Urinary bladder (tissue), 4 donors: ENCODE results near the gene BRIP1. TPM values are rescaled to one million over a fixed set of nuclear protein-coding genes. Genes with fewer than 3 reads are reported as not detected.
"Not testable (repeated sequence)": the region's sequence is repeated elsewhere in the genome, so short reads cannot be mapped to it uniquely, and the experiment has no call there.

ENCODE experiments used
- DNase-seq: peaks from one replicate; pipeline ENCODE4 v3.0.0-alpha.2; 2015; ENCODE audit errors: extremely low spot score
- H3K27ac ChIP-seq: one replicate; pipeline ENCODE4 v1.5.1; 2013; ENCODE audit warnings: low read depth, mild to moderate bottlenecking, moderate library complexity
- H3K36me3 ChIP-seq: one replicate; pipeline ENCODE4 v1.6.1; 2013; ENCODE audit warnings: mild to moderate bottlenecking, moderate library complexity; ENCODE audit not compliant: insufficient read depth
- H3K4me1 ChIP-seq: one replicate; pipeline ENCODE4 v1.6.1; 2013; ENCODE audit warnings: mild to moderate bottlenecking, moderate library complexity; ENCODE audit not compliant: insufficient read depth
- H3K4me3 ChIP-seq: one replicate; pipeline ENCODE4 v1.5.1; 2013; ENCODE audit warnings: low read depth, low read length
- WGBS: extraction: QIAGEN DNeasy Blood & Tissue Kit; methylation state at CpG from one replicate; pipeline ENCODE4 v1.1.7; 2013; 5-methylcytosine and 5-hydroxymethylcytosine counted together
- polyA plus RNA-seq: library from polyadenylated mRNA; stranded (reverse); fragments of 200-250 nt; gene quantifications from one replicate; pipeline ENCODE4 v1.2.3, GENCODE V29; 2013
- total RNA-seq: library from RNA; depleted of rRNA; stranded (reverse); fragments of >200 nt; gene quantifications from one replicate; pipeline ENCODE4 v1.2.3, GENCODE V29; 2014
- donor health status: healthy with polysubstance abuse.
- donor health status: healthy.

BRIP1 gene
- total and polyA plus RNA-seq, 2 donors = 0.41 to 19.0 TPM

DNA sequence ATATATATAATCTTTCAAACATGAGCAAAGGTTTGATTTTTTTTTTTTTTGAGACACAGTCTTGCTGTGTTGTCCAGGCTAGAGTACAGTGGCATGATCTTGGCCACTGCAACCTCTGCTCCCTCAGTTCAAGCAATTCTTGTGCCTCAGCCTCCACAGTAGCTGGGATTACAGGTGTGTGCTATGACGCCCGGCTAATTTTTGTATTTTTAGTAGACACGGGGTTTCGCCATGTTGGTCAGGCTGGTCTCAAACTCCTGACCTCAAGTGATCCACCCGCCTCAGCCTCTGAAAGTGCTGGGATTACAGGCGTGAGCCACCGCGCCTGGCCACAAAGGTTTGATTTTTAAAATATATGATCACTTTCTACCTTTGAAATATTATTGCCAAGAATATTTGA lies 135.5 kb downstream of the BRIP1 start:
- not testable (repeated sequence) for H3K27ac ChIP-seq, H3K36me3 ChIP-seq, H3K4me1 ChIP-seq, H3K4me3 ChIP-seq, DNase-seq
- 97% methylated on average over 8 of the region's 8 CpGs for WGBS

- no peaks in the 10 kb centered on the region for H3K4me1 ChIP-seq
- DNase-seq = no peak
- no peaks in the 10 kb centered on the region for H3K36me3 ChIP-seq
- no peak overlapping the region for H3K4me3 ChIP-seq
- 69% methylated on average over 2 of the region's 2 CpGs for WGBS
- no peak overlapping the region for H3K27ac ChIP-seq
Observed at GRCh38 chr17:61726977-61727376, 136.4 kb downstream of the BRIP1 start.

DNA sequence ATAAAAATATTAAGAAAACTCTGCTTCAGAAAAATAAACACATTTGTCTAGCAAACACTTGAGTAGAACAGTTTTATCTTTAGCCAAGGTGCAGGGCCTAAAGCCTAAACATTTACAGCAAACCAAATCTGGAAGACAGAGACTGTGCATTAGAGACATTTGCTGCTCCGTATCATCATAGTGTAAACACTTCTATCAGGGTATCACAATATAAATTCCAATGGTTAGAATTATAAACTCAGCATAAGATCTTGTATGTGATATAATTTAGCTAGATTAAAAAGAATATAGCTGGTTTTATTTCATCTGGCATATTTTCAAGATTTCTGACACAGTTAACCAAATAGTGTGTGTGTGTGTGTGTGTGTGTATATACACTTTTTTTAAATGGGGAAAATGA lies 138.6 kb downstream of the BRIP1 start:
- H3K27ac ChIP-seq = no peak overlapping the region
- H3K4me3 ChIP-seq = no peak overlapping the region
- no peaks in the 10 kb centered on the region for H3K36me3 ChIP-seq
- 36% methylated on average over 1 of the region's 1 CpG for WGBS
- no peaks in the 10 kb centered on the region for H3K4me1 ChIP-seq
- no peak for DNase-seq

- DNase-seq = no peak
- WGBS = 100% methylated on average over 1 of the region's 1 CpG
- no peak overlapping the region for H3K4me3 ChIP-seq
- H3K4me1 ChIP-seq = no peaks in the 10 kb centered on the region
- H3K36me3 ChIP-seq = no peaks in the 10 kb centered on the region
- no peak overlapping the region for H3K27ac ChIP-seq
Observed at GRCh38 chr17:61723914-61724313, 139.4 kb downstream of the BRIP1 start.

- Histone ChIP-seq H3K36me3 (no peaks in the 10 kb centered on the region), H3K4me3 (no peak overlapping the region), H3K27ac (no peak overlapping the region), H3K4me1 (no peaks in the 10 kb centered on the region)
- DNase-seq = no peak
Observed at GRCh38 chr17:61723183-61723582, 140.1 kb downstream of the BRIP1 start.

GRCh38 chr17:61722398-61722797 lies 140.9 kb downstream of the BRIP1 start:
- no peaks in the 10 kb centered on the region for H3K36me3 ChIP-seq
- H3K4me3 ChIP-seq = no peak overlapping the region
- H3K27ac ChIP-seq = no peak overlapping the region
- 95% methylated on average over 2 of the region's 2 CpGs for WGBS
- no peaks in the 10 kb centered on the region for H3K4me1 ChIP-seq
- DNase-seq = no peak

DNA sequence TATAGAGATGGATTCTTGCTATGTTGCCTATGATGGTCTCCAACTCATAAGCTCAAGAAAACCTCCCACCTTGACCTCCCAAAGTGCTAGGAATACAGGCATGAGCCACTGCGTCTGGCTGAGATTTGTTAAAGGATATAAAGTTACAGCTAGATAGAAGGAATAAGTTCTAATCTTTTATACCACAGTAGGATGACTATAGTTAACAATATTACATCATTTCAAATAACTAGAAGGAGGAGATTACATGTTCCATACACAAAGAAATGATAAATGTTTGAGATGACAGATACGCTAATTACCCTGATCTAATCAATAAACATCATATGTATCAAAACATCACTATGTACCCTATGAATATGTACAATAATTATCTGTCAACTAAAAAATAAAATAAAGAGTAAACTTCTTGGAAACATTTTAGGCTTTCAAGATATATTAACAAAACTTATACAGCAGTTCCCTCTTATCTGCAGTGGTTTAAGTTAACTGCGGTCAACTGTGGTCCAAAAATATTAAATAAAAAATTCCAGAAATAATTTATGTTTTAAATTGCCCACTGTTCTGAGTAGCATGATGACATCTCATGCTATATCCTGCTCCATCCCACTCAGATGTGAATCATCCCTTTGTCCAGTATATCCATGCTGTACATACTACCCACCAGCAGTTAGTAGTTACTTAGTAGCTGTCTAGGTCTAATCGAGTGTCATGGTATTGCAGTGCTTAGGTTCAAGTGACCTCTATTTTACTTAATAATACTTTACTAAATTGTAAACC lies 143.1 kb downstream of the BRIP1 start:
- H3K4me1 ChIP-seq = no peaks in the 10 kb centered on the region
- H3K36me3 ChIP-seq = no peaks in the 10 kb centered on the region
- 68% methylated on average over 4 of the region's 4 CpGs for WGBS
- DNase-seq = no peak
- no peak overlapping the region for H3K27ac ChIP-seq
- no peak overlapping the region for H3K4me3 ChIP-seq

- not testable (repeated sequence) for H3K36me3 ChIP-seq, H3K4me1 ChIP-seq, DNase-seq, H3K27ac ChIP-seq, H3K4me3 ChIP-seq
- WGBS = 97% methylated on average over 8 of the region's 8 CpGs
Observed at GRCh38 chr17:61719220-61719619, 144.1 kb downstream of the BRIP1 start.

DNA sequence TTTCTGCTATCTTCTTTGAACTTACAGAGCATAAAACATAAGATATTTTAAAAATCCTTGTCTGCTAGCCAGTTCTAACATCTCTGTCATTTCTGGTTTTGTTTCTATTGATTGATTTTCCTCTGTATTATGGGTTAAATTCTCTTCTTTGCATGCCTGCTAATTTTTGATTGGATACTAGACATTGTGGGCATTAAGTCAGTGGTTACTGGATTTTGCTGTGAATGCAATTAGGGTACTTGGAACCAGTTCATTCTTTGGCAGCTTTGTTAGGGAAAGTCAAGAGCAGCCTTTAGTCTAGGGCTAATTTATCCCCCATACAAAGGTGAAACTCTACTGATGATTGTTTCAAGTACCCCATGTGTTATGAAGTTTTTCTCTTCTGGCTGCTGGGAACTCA lies 145.3 kb downstream of the BRIP1 start:
- H3K4me3 ChIP-seq = no peak overlapping the region
- no peaks in the 10 kb centered on the region for H3K36me3 ChIP-seq
- no peak for DNase-seq
- H3K4me1 ChIP-seq = no peaks in the 10 kb centered on the region
- H3K27ac ChIP-seq = no peak overlapping the region

DNA sequence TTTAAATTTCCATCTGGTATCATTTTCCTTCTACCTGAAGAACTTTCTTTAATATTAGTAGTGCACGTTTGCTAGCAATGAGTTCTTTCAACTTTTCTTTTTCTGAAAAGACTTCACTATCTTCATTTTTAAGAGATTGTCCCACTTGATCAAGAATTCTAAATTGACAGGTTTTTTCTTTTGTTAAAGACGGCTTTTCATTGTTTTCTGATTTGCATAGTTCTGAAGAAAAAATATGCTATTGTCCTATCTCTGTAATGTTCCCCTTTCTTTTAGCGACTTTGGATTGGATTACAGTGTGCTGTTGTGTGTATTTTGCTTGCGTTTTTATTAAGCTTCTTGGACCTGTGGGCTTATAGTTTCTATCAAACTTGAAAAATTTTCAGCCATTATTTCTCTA lies 146.0 kb downstream of the BRIP1 start:
- no peaks in the 10 kb centered on the region for H3K4me1 ChIP-seq
- H3K4me3 ChIP-seq = no peak overlapping the region
- H3K27ac ChIP-seq = no peak overlapping the region
- no peaks in the 10 kb centered on the region for H3K36me3 ChIP-seq
- over 99% methylated on average over 4 of the region's 4 CpGs for WGBS
- DNase-seq = no peak

- H3K4me1 ChIP-seq = no peaks in the 10 kb centered on the region
- H3K27ac ChIP-seq = no peak overlapping the region
- no peaks in the 10 kb centered on the region for H3K36me3 ChIP-seq
- no peak for DNase-seq
- 87% methylated on average over 1 of the region's 1 CpG for WGBS
- no peak overlapping the region for H3K4me3 ChIP-seq
Observed at GRCh38 chr17:61716225-61716829, 147.0 kb downstream of the BRIP1 start.

- Histone ChIP-seq H3K27ac (no peak overlapping the region), H3K36me3 (no peaks in the 10 kb centered on the region), H3K4me1 (no peaks in the 10 kb centered on the region), H3K4me3 (no peak overlapping the region)
- WGBS = 95% methylated on average over 1 of the region's 1 CpG
- DNase-seq = no peak
Observed at GRCh38 chr17:61715348-61715747, 148.0 kb downstream of the BRIP1 start.

DNA sequence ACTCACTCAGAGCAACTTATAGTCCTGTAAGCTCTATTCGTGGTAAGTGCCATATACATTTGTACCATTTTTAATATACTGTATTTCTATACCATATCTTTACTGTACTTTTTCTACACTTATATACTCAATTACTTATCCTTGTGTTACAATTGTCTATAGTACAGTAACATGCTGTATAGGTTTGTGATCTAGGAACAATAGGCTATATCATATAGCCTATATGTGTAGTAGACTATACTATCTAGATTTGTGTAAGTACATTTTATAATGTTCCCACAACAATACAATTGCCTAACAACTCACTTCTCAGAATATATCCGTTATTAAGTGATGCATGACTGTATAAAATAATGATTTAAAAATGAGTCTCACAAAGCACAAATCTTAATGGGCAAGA lies 149.0 kb downstream of the BRIP1 start:
- 97% methylated on average over 2 of the region's 2 CpGs for WGBS
- Histone ChIP-seq H3K36me3 (no peaks in the 10 kb centered on the region), H3K4me3 (no peak overlapping the region), H3K27ac (no peak overlapping the region), H3K4me1 (no peaks in the 10 kb centered on the region)
- no peak for DNase-seq

DNA sequence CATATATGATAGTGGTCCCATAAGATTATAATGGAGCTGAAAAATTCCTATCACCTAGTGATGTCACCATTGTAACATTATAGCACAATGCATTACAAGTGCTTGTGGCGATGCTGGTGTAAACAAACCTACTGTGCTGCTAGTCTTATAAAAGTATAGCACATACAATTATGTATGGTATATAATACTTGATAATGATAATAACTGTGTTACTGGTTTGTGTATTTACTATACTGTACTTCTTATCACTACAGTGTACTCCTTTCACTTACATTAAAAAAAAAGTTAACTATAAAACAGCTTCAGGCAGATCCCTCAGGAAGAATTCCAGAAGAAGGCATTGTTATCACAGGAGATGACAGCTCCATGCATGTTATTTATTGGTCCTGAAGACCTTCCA lies 150.3 kb downstream of the BRIP1 start:
- WGBS = 92% methylated on average over 1 of the region's 1 CpG
- Histone ChIP-seq H3K4me1 (no peaks in the 10 kb centered on the region), H3K27ac (no peak overlapping the region), H3K36me3 (no peaks in the 10 kb centered on the region), H3K4me3 (no peak overlapping the region)
- no peak for DNase-seq
